GM19395 (cell line): ENCODE data around the gene IMP3.
"Not testable (repeated sequence)": the region's sequence is repeated elsewhere in the genome, so short reads cannot be mapped to it uniquely, and the experiment has no call there.

Experiments used
- ATAC-seq: cut with Tn5 transposase; IDR thresholded peaks from one replicate; pipeline ENCODE4 v1.9.1; 2021; ENCODE audit warnings: mild to moderate bottlenecking, moderate library complexity; ENCODE audit not compliant: unreplicated experiment

The IMP3 gene

GRCh38 chr15:75639709-75640482, at the start of gene IMP3:
Gene IMP3 (minus strand): TSS chr15:75640224. CDS start chr15:75640168, 56 bp downstream.
- peak; percentile 88 for ATAC-seq

GRCh38 chr15:75689429-75689828, 49.4 kb upstream of the IMP3 start:
- not testable (repeated sequence) for ATAC-seq

- no peak for ATAC-seq
These were observed 48.8 kb upstream of the IMP3 start for GRCh38 chr15:75688831-75689230.

GRCh38 chr15:75688278-75688557, 48.2 kb upstream of the IMP3 start:
- ATAC-seq: no peak

GRCh38 chr15:75687486-75688277, 47.7 kb upstream of the IMP3 start:
- no peak for ATAC-seq

GRCh38 chr15:75686212-75686642, 46.2 kb upstream of the IMP3 start:
- not testable (repeated sequence) for ATAC-seq

- ATAC-seq: no peak
These were observed 45.2 kb upstream of the IMP3 start for GRCh38 chr15:75685195-75685594.

- ATAC-seq: no peak
These were observed 44.6 kb upstream of the IMP3 start for GRCh38 chr15:75684648-75685047.

- not testable (repeated sequence) for ATAC-seq
These were observed 43.8 kb upstream of the IMP3 start for GRCh38 chr15:75683646-75684312.

- ATAC-seq: no peak
These were observed 42.4 kb upstream of the IMP3 start for GRCh38 chr15:75682181-75683135.

- ATAC-seq: no peak
These were observed 40.2 kb upstream of the IMP3 start for GRCh38 chr15:75680007-75680789.

- ATAC-seq: not testable (repeated sequence)
These were observed 38.3 kb upstream of the IMP3 start for GRCh38 chr15:75678324-75678690.

GRCh38 chr15:75677465-75678323, 37.7 kb upstream of the IMP3 start:
- no peak for ATAC-seq

GRCh38 chr15:75676688-75677464, 36.9 kb upstream of the IMP3 start:
- ATAC-seq: no peak

- no peak for ATAC-seq
These were observed 35.8 kb upstream of the IMP3 start for GRCh38 chr15:75675579-75676404.

GRCh38 chr15:75674366-75674765, 34.3 kb upstream of the IMP3 start:
- no peak for ATAC-seq
